B cell (primary cell): ENCODE measurements around the gene GPR143. TPM values are rescaled to one million over a fixed set of nuclear protein-coding genes. Genes with fewer than 3 reads are reported as not detected.

Experiments used
- ATAC-seq: fragments of 200-7000 bp; cut with Tn5 transposase; one replicate; pipeline ENCODE4 v1.10.0; 2021; ENCODE audit warnings: low read depth, mild to moderate bottlenecking, moderate number of reproducible peaks, moderate library complexity
- CTCF ChIA-PET: fragments of 350-600 bp; sonication (Branson Sonifier 250); formaldehyde crosslinking; loops from one replicate; lab custom pipeline; 2021; ENCODE audit warnings: antibody characterized with exemption, inconsistent platforms; lab: Charles Lee
- POLR2A ChIA-PET: fragments of 350-600 bp; sonication (Branson Sonifier 250); formaldehyde crosslinking; loops from one replicate; lab custom pipeline; 2021; ENCODE audit warnings: antibody characterized with exemption; lab: Charles Lee
- DNase-seq: peaks from one replicate; pipeline ENCODE4 v3.0.0; 2013
- H2AFZ ChIP-seq: 2 replicates; pipeline ENCODE4 v1.6.1; 2012; ENCODE audit warnings: mild to moderate bottlenecking, low read depth, low read length; ENCODE audit not compliant: insufficient read depth, poor library complexity, severe bottlenecking
- H3K27ac ChIP-seq, 2 donors: 1 replicate in 1 of 2; 2 replicates in 1 of 2; pipeline ENCODE4 v1.5.1; 2012 to 2013; ENCODE audit warnings: low read length in 2 of 2, mild to moderate bottlenecking in 2 of 2, moderate library complexity in 1 of 2
- H3K27me3 ChIP-seq, 4 experiments: fragments of 200-600 bp in 1 of 4; sonication (generic) in 1 of 4; replicated peaks in 1 of 4; 1 replicate in 2 of 4; 2 replicates in 2 of 4; pipeline versions ENCODE4 v1.6.1 to v1.7.0; 2013 to 2016; ENCODE audit warnings: low read length in 3 of 4, mild to moderate bottlenecking in 2 of 4, mixed read lengths in 1 of 4, moderate library complexity in 1 of 4; ENCODE audit not compliant: insufficient read depth in 4 of 4, control insufficient read depth in 3 of 4; ENCODE audit errors: control extremely low read depth in 1 of 4
- H3K36me3 ChIP-seq, 2 experiments: replicated peaks in 1 of 2; 1 replicate in 1 of 2; 2 replicates in 1 of 2; pipeline versions ENCODE4 v1.6.1 to v1.7.1; 2013; ENCODE audit warnings: low read length in 1 of 2; ENCODE audit not compliant: insufficient read depth in 2 of 2, control insufficient read depth in 1 of 2; ENCODE audit errors: control extremely low read depth in 1 of 2, extremely low read depth in 1 of 2
- H3K4me1 ChIP-seq, 2 donors: fragments of 200-600 bp in 1 of 2; sonication (generic) in 1 of 2; 1 replicate in 1 of 2; 2 replicates in 1 of 2; pipeline versions ENCODE4 v1.5.1 to v1.6.1; 2013 to 2017; ENCODE audit warnings: low read length in 2 of 2; ENCODE audit not compliant: control insufficient read depth in 2 of 2, insufficient read depth in 2 of 2
- H3K4me2 ChIP-seq: replicated peaks from 2 replicates; pipeline ENCODE3; 2012; ENCODE audit warnings: mild to moderate bottlenecking, low read depth, low read length; ENCODE audit not compliant: poor library complexity, severe bottlenecking
- H3K4me3 ChIP-seq, 5 experiments: fragments of 200-600 bp in 1 of 5; sonication (generic) in 1 of 5; 1 replicate in 3 of 5; 2 replicates in 2 of 5; pipeline versions ENCODE4 v1.5.1 to v1.7.0; 2011 to 2016; ENCODE audit warnings: low read length in 4 of 5, mild to moderate bottlenecking in 4 of 5, low read depth in 2 of 5, control low read depth in 1 of 5, moderate library complexity in 1 of 5; ENCODE audit not compliant: insufficient read depth in 1 of 5; ENCODE audit errors: control extremely low read depth in 1 of 5, extremely low read depth in 1 of 5
- H3K79me2 ChIP-seq: fragments of 200-600 bp; sonication (generic); one replicate; pipeline ENCODE4 v1.6.0; 2016; ENCODE audit warnings: low read length; ENCODE audit not compliant: control insufficient read depth, insufficient read depth
- H3K9ac ChIP-seq: fragments of 200-600 bp; sonication (generic); 2 replicates; pipeline ENCODE4 v1.6.1; 2017; ENCODE audit warnings: mild to moderate bottlenecking, low read length, moderate library complexity
- H3K9me3 ChIP-seq, 3 donors: one replicate each; pipeline versions ENCODE4 v1.6.1 to v1.7.1; 2013; ENCODE audit warnings: low read length in 2 of 3; ENCODE audit not compliant: control insufficient read depth in 2 of 3, insufficient read depth in 1 of 3; ENCODE audit errors: control extremely low read depth in 1 of 3
- H4K20me1 ChIP-seq: 2 replicates; pipeline ENCODE4 v1.6.0; 2012; ENCODE audit warnings: mild to moderate bottlenecking, low read length; ENCODE audit not compliant: insufficient read depth, control insufficient read depth, poor library complexity, severe bottlenecking
- H3K27ac Mint-ChIP-seq: one replicate; pipeline ENCODE4 v1.8.0; 2021; ENCODE audit warnings: mixed read lengths
- H3K27me3 Mint-ChIP-seq: one replicate; pipeline ENCODE4 v1.8.0; 2021; ENCODE audit warnings: mixed read lengths
- H3K4me1 Mint-ChIP-seq: one replicate; pipeline ENCODE4 v1.8.0; 2021; ENCODE audit warnings: mixed read lengths
- H3K4me3 Mint-ChIP-seq: one replicate; pipeline ENCODE4 v1.8.0; 2021; ENCODE audit warnings: mixed read lengths
- H3K9me3 Mint-ChIP-seq: one replicate; pipeline ENCODE4 v1.8.0; 2022; ENCODE audit warnings: mixed read lengths; ENCODE audit not compliant: insufficient read depth
- CTCF ChIP-seq: fragments of 200-600 bp; IDR thresholded peaks from one replicate; pipeline ENCODE4 v1.8.0; 2022; ENCODE audit warnings: antibody characterized with exemption, mild to moderate bottlenecking
- EZH2 ChIP-seq: IDR thresholded peaks from 2 replicates; pipeline ENCODE4 v1.6.1; 2012; ENCODE audit warnings: borderline replicate concordance, low read depth, mild to moderate bottlenecking, moderate library complexity, low read length; ENCODE audit not compliant: insufficient read depth, poor library complexity, severe bottlenecking
- WGBS: methylation state at CpG from one replicate; pipeline ENCODE4 v1.1.5; 2013; ENCODE audit warnings: missing lambda C conversion rate; ENCODE audit not compliant: insufficient coverage; 5-methylcytosine and 5-hydroxymethylcytosine counted together
- intact Hi-C: fragments of 100-400 bp; cut with micrococcal nuclease; formaldehyde crosslinking; loops from one replicate; pipeline ENCODE4 v1.10.0; 2022
- polyA plus RNA-seq: library from polyadenylated mRNA; depleted of rRNA; stranded (reverse); fragments of >200 nt; gene quantifications from 2 replicates; pipeline ENCODE4 v1.2.3, GENCODE V29; 2012
- total RNA-seq, 2 donors: library from RNA; stranded (reverse); fragments of 120-200 nt in 1 of 2; gene quantifications; 1 replicate in 1 of 2; 2 replicates in 1 of 2; pipeline versions ENCODE4 v1.2.3 to v1.2.4, GENCODE V29; 2013 to 2022

Gene GPR143
- total and polyA plus RNA-seq, 2 donors (not counting 1 experiment from before 2014, with no cell fraction given), result not detected

GRCh38 chrX:9759337-9759736 lies 6.3 kb downstream of the GPR143 start:
- no peak overlapping the region for H2AFZ ChIP-seq
- CTCF ChIA-PET, result no interaction called here

GRCh38 chrX:9758021-9758638 lies 7.5 kb downstream of the GPR143 start:
- CTCF ChIA-PET, result no interaction called here
- Mint-ChIP-seq H3K27me3 (peaks cover 11% of the 10 kb centered on the region), H3K27ac (no peak overlapping the region), H3K9me3 (no peaks in the 10 kb centered on the region), H3K4me3 (no peak overlapping the region), H3K4me1 (no peaks in the 10 kb centered on the region)
- no peaks in the 10 kb centered on the region for H3K79me2 ChIP-seq
- no peak overlapping the region for H3K9ac ChIP-seq
- H3K9me3 ChIP-seq, result peaks cover 0 to 3% (median 2%) of the 10 kb centered on the region in 3 donors
- H4K20me1 ChIP-seq, result no peaks in the 10 kb centered on the region
- H2AFZ ChIP-seq, result no peak overlapping the region
- WGBS, result no CpG with 5 or more reads among the region's 4 CpGs
- H3K27me3 ChIP-seq, result no peaks in the 10 kb centered on the region
- intact Hi-C loops, result no loop called here
- H3K36me3 ChIP-seq, result no peaks in the 10 kb centered on the region
- H3K4me2 ChIP-seq, result no peak overlapping the region
- POLR2A ChIA-PET, result no interaction called here
- no peaks in the 10 kb centered on the region for H3K4me1 ChIP-seq
- no peak for TF ChIP-seq CTCF
- no peak for TF ChIP-seq EZH2
- no peak for DNase-seq
- ATAC-seq, result no peak
- no peak overlapping the region for H3K4me3 ChIP-seq
- no peak overlapping the region for H3K27ac ChIP-seq

More at GRCh38 chrX:9759337-9759736, 6.3 kb downstream of the GPR143 start:
- POLR2A ChIA-PET, result no interaction called here
- Histone ChIP-seq H3K9me3 (peaks cover 0 to 3% (median 2%) of the 10 kb centered on the region in 3 donors), H3K4me1 (no peaks in the 10 kb centered on the region), H3K36me3 (no peaks in the 10 kb centered on the region), H3K9ac (no peak overlapping the region), H4K20me1 (no peaks in the 10 kb centered on the region), H3K79me2 (no peaks in the 10 kb centered on the region), H3K27ac (no peak overlapping the region), H3K4me2 (no peak overlapping the region), H3K27me3 (no peaks in the 10 kb centered on the region), H3K4me3 (no peak overlapping the region)
- no peak overlapping the region for H3K4me3 Mint-ChIP-seq
- H3K9me3 Mint-ChIP-seq, result no peaks in the 10 kb centered on the region
- peaks cover 11% of the 10 kb centered on the region for H3K27me3 Mint-ChIP-seq
- no peak overlapping the region for H3K27ac Mint-ChIP-seq
- DNase-seq, result no peak
- 97% methylated on average over 8 of the region's 8 CpGs for WGBS
- no peaks in the 10 kb centered on the region for H3K4me1 Mint-ChIP-seq
- no peak for ATAC-seq
- TF ChIP-seq CTCF (no peak), EZH2 (no peak)
- intact Hi-C loops, result no loop called here
